HEK293 (cell line): Measurements from ENCODE around the gene NKX1-1.

Source experiments
- CTCF ChIA-PET: fragments of 350-600 bp; formaldehyde crosslinking; extraction: SDS; loops from one replicate; lab custom pipeline; 2021; ENCODE audit warnings: antibody characterized with exemption; lab: Yijun Ruan, JAX
- POLR2A ChIA-PET: fragments of 300-600 bp; formaldehyde crosslinking; extraction: SDS; loops from one replicate; lab custom pipeline; 2020; ENCODE audit warnings: antibody characterized with exemption, inconsistent platforms; lab: Yijun Ruan, JAX
- H3K27ac ChIP-seq: fragments of 200-500 bp; sonication (Bioruptor generic); 2 replicates; pipeline ENCODE4 v1.5.1; 2014; ENCODE audit warnings: low read depth, low read length, control low read depth, inconsistent platforms; ENCODE audit errors: extremely low read depth
- H3K36me3 ChIP-seq, 2 experiments: fragments of 200-500 bp in 1 of 2; sonication (Bioruptor generic) in 1 of 2; 1 replicate in 1 of 2; 2 replicates in 1 of 2; pipeline ENCODE4 v1.5.1; 2014 to 2017; ENCODE audit warnings: inconsistent platforms in 2 of 2, low read length in 2 of 2; ENCODE audit not compliant: control insufficient read depth in 2 of 2, insufficient read depth in 1 of 2
- H3K4me1 ChIP-seq: fragments of 200-500 bp; sonication (Bioruptor generic); 2 replicates; pipeline ENCODE4 v1.5.1; 2014; ENCODE audit warnings: mild to moderate bottlenecking, low read length, inconsistent platforms; ENCODE audit not compliant: control insufficient read depth, insufficient read depth
- H3K4me3 ChIP-seq: 2 replicates; pipeline ENCODE4 v1.5.1; 2011; ENCODE audit warnings: low read depth, mild to moderate bottlenecking, control low read depth, low read length, moderate library complexity
- H3K9me3 ChIP-seq: fragments of 200-500 bp; sonication (Bioruptor generic); 2 replicates; pipeline ENCODE4 v1.5.1; 2014; ENCODE audit warnings: low read depth, low read length, inconsistent platforms; ENCODE audit not compliant: control insufficient read depth, insufficient read depth
- GLIS2 ChIP-seq: fragments of 450-650 bp; formaldehyde crosslinking; IDR thresholded peaks from 2 replicates; pipeline ENCODE4 v1.5.1; 2016; ENCODE audit warnings: missing biosample characterization, missing genetic modification characterization
- MYNN ChIP-seq: fragments of 450-650 bp; formaldehyde crosslinking; IDR thresholded peaks from 2 replicates; pipeline ENCODE4 v1.5.1; 2016; ENCODE audit warnings: missing biosample characterization, missing genetic modification characterization, borderline replicate concordance
- PRDM2 ChIP-seq: fragments of 450-650 bp; formaldehyde crosslinking; IDR thresholded peaks from 2 replicates; pipeline ENCODE4 v1.5.1; 2016; ENCODE audit warnings: missing biosample characterization, missing genetic modification characterization, borderline replicate concordance
- ZBTB11 ChIP-seq: fragments of 450-650 bp; formaldehyde crosslinking; conservative IDR thresholded peaks from 2 replicates; pipeline ENCODE4 v1.5.1; 2016; ENCODE audit warnings: low read depth, missing biosample characterization, missing genetic modification characterization
- ZBTB21 ChIP-seq: fragments of 450-650 bp; formaldehyde crosslinking; IDR thresholded peaks from 2 replicates; pipeline ENCODE4 v1.5.1; 2017; ENCODE audit warnings: missing biosample characterization, missing genetic modification characterization
- ZBTB26 ChIP-seq: fragments of 450-650 bp; formaldehyde crosslinking; optimal IDR thresholded peaks from 2 replicates; pipeline ENCODE3; 2016; ENCODE audit warnings: missing biosample characterization, mild to moderate bottlenecking, missing genetic modification characterization
- ZBTB49 ChIP-seq: fragments of 450-650 bp; formaldehyde crosslinking; IDR thresholded peaks from 2 replicates; pipeline ENCODE4 v1.5.1; 2016; ENCODE audit warnings: missing biosample characterization, missing genetic modification characterization, low read depth
- ZBTB6 ChIP-seq: fragments of 450-650 bp; formaldehyde crosslinking; IDR thresholded peaks from 2 replicates; pipeline ENCODE4 v1.5.1; 2017; ENCODE audit warnings: missing biosample characterization, missing genetic modification characterization
- ZIC2 ChIP-seq: fragments of 450-650 bp; formaldehyde crosslinking; IDR thresholded peaks from 2 replicates; pipeline ENCODE4 v1.5.1; 2016; ENCODE audit warnings: missing biosample characterization, missing genetic modification characterization
- ZNF132 ChIP-seq: fragments of 450-650 bp; formaldehyde crosslinking; IDR thresholded peaks from 2 replicates; pipeline ENCODE4 v1.5.1; 2017; ENCODE audit warnings: missing biosample characterization, missing genetic modification characterization, borderline replicate concordance
- ZNF155 ChIP-seq: fragments of 450-650 bp; formaldehyde crosslinking; IDR thresholded peaks from 2 replicates; pipeline ENCODE4 v1.5.1; 2016; ENCODE audit warnings: missing biosample characterization, missing genetic modification characterization
- ZNF280D ChIP-seq: fragments of 450-650 bp; formaldehyde crosslinking; IDR thresholded peaks from 2 replicates; pipeline ENCODE4 v1.5.1; 2016; ENCODE audit warnings: missing biosample characterization, missing genetic modification characterization
- ZNF514 ChIP-seq: fragments of 450-650 bp; formaldehyde crosslinking; IDR thresholded peaks from 2 replicates; pipeline ENCODE4 v1.5.1; 2016; ENCODE audit warnings: missing biosample characterization, missing genetic modification characterization
- ZNF544 ChIP-seq: fragments of 450-650 bp; formaldehyde crosslinking; IDR thresholded peaks from 2 replicates; pipeline ENCODE4 v1.5.0; 2017; ENCODE audit warnings: missing biosample characterization, missing genetic modification characterization
- ZNF548 ChIP-seq: fragments of 450-650 bp; formaldehyde crosslinking; IDR thresholded peaks from 2 replicates; pipeline ENCODE4 v1.5.1; 2016; ENCODE audit warnings: missing biosample characterization, missing genetic modification characterization
- ZNF830 ChIP-seq: fragments of 450-650 bp; IDR thresholded peaks from 2 replicates; pipeline ENCODE4 v1.5.0; 2018; ENCODE audit warnings: missing biosample characterization, missing genetic modification characterization, low read depth, mild to moderate bottlenecking, moderate library complexity

The NKX1-1 gene

GRCh38 chr4:1451752-1452122 is 45.5 kb upstream of the NKX1-1 start:
- ChIA-PET POLR2A (no interaction called here), CTCF (no interaction called here)
- no peaks in the 10 kb centered on the region for H3K9me3 ChIP-seq
- H3K36me3 ChIP-seq = no peaks in the 10 kb centered on the region
- H3K27ac ChIP-seq = no peak overlapping the region
- H3K4me1 ChIP-seq = no peaks in the 10 kb centered on the region
- TF ChIP-seq PRDM2 (tag by site-specific recombination) (no peak), MYNN (no peak), ZNF544 (tag by site-specific recombination) (no peak), ZBTB21 (tag by site-specific recombination) (no peak), ZBTB6 (no peak), ZNF155 (no peak), ZNF548 (tag by site-specific recombination) (no peak), ZNF514 (no peak), ZNF132 (tag by site-specific recombination) (no peak)
- no peak overlapping the region for H3K4me3 ChIP-seq

- no peak overlapping the region for H3K27ac ChIP-seq
- H3K4me3 ChIP-seq = no peak overlapping the region
- TF ChIP-seq GLIS2 (tag by site-specific recombination) = no peak
- no peak for TF ChIP-seq ZBTB26 (tag by site-specific recombination)
- TF ChIP-seq ZNF280D (tag by site-specific recombination) = no peak
- no peak for TF ChIP-seq MYNN
- TF ChIP-seq ZBTB49 (tag by site-specific recombination) = no peak
- TF ChIP-seq ZIC2 (tag by site-specific recombination) = 0 out of 2 replicates have a peak, but pooled peaks have one; percentile 21
- no peak for TF ChIP-seq ZNF830 (tag by site-specific recombination)
- TF ChIP-seq ZBTB11 = no peak
- no peaks in the 10 kb centered on the region for H3K9me3 ChIP-seq
- ChIA-PET POLR2A (no interaction called here), CTCF (no interaction called here)
- no peaks in the 10 kb centered on the region for H3K36me3 ChIP-seq
- H3K4me1 ChIP-seq = no peaks in the 10 kb centered on the region
Observed at GRCh38 chr4:1451106-1451751, 45.0 kb upstream of the NKX1-1 start.
